K562 (cell line): Measurements from ENCODE around the gene DEPDC1B. TPM values are rescaled to one million over a fixed set of nuclear protein-coding genes. Genes with fewer than 3 reads are reported as not detected.

Experiments
- C11orf30 ChIP-seq: fragments of 450-650 bp; IDR thresholded peaks from 2 replicates; pipeline ENCODE4 v1.6.1; 2016; ENCODE audit warnings: low read depth, mild to moderate bottlenecking
- MAFG ChIP-seq: fragments of 450-650 bp; conservative IDR thresholded peaks from 2 replicates; pipeline ENCODE4 v1.6.1; 2016; ENCODE audit warnings: missing genetic modification characterization, missing compliant biosample characterization
- SMARCA4 ChIP-seq: fragments of 450-650 bp; IDR thresholded peaks from 2 replicates; pipeline ENCODE4 v1.6.1; 2016
- polyA plus RNA-seq, 8 experiments: library from polyadenylated mRNA; depleted of rRNA in 4 of 8; stranded (reverse) in 5 of 8; unstranded in 3 of 8; fragments of >200 nt; fragmentation: Nextera tagmentation in 2 of 8; fragmentation: Illumina TruSeq in 1 of 8; extraction: Ambion mirVana in 2 of 8; extraction: Trizol in 1 of 8; gene quantifications; 2 replicates each; pipeline versions ENCODE4 v1.2.1 to v1.2.3, GENCODE V29; 2011 to 2014; ENCODE audit warnings: inconsistent platforms in 1 of 8, missing spikeins in 1 of 8
- total RNA-seq, 7 experiments: library from RNA; depleted of rRNA in 6 of 7; stranded (reverse); fragments of >200 nt in 6 of 7; fragmentation: Illumina TruSeq in 2 of 7; extraction: Trizol in 2 of 7; gene quantifications; 2 replicates each; pipeline versions ENCODE4 v1.2.1 to v1.2.3, GENCODE V29; 2011 to 2021; ENCODE audit warnings: low replicate concordance in 1 of 7
- TF ChIP-seq, protein P1 (sequence below): fragments of 200-800 bp; sonication (Bioruptor generic); IDR thresholded peaks from 2 replicates; pipeline ENCODE4 v1.6.1; 2016; ENCODE audit warnings: missing genetic modification characterization, missing compliant biosample characterization
- TF ChIP-seq, protein P2 (sequence below), 2 experiments: fragments of 450-650 bp; formaldehyde crosslinking in 1 of 2; IDR thresholded peaks; 2 replicates each; pipeline versions ENCODE4 v1.4.0 to v1.6.1; 2014 to 2020; ENCODE audit warnings: mild to moderate bottlenecking in 2 of 2, borderline replicate concordance in 1 of 2, low read depth in 1 of 2

The DEPDC1B gene
- total and polyA plus RNA-seq, 9 of the 15 experiments (the other 6 are each of a cell fraction or from before 2014, with no cell fraction given), result 36.0 to 67.2 (median 44.5) TPM

DNA sequence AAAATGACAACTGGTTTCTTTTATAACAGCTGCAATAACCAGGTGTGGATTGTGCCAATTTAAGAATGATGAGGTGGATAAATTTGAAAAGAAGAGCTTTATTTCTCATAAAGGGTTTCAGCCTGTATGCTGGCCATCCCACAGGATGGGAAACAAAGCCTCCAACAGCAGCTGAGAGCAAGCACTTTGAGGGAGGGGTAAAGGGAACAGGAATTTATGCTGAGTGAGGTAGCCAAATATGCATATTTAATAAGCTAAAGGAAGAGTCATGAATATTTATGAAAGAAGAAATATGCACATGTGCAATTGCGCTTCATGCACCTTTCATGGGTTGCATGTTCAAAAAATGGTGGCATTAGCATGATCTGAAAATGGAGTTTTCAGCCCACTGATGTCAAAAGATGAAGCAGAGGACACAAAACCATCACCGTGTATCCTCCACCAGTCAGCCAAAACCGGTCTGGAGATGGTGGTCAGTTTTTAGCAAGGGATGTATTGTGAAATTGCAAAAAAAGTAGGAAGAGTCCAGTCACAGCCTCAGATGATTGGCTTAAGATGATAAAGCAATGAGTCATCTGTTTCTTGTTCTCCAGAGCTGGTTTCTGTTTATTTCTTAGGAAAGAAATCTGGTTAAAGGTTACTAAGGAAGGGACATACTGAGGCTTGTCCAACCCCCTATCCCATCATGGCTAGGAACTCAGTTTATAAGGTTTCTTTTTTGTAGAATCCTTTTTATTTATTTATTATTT, 47.9 kb downstream of the DEPDC1B start (continued):
- TF ChIP-seq, protein P1, sequence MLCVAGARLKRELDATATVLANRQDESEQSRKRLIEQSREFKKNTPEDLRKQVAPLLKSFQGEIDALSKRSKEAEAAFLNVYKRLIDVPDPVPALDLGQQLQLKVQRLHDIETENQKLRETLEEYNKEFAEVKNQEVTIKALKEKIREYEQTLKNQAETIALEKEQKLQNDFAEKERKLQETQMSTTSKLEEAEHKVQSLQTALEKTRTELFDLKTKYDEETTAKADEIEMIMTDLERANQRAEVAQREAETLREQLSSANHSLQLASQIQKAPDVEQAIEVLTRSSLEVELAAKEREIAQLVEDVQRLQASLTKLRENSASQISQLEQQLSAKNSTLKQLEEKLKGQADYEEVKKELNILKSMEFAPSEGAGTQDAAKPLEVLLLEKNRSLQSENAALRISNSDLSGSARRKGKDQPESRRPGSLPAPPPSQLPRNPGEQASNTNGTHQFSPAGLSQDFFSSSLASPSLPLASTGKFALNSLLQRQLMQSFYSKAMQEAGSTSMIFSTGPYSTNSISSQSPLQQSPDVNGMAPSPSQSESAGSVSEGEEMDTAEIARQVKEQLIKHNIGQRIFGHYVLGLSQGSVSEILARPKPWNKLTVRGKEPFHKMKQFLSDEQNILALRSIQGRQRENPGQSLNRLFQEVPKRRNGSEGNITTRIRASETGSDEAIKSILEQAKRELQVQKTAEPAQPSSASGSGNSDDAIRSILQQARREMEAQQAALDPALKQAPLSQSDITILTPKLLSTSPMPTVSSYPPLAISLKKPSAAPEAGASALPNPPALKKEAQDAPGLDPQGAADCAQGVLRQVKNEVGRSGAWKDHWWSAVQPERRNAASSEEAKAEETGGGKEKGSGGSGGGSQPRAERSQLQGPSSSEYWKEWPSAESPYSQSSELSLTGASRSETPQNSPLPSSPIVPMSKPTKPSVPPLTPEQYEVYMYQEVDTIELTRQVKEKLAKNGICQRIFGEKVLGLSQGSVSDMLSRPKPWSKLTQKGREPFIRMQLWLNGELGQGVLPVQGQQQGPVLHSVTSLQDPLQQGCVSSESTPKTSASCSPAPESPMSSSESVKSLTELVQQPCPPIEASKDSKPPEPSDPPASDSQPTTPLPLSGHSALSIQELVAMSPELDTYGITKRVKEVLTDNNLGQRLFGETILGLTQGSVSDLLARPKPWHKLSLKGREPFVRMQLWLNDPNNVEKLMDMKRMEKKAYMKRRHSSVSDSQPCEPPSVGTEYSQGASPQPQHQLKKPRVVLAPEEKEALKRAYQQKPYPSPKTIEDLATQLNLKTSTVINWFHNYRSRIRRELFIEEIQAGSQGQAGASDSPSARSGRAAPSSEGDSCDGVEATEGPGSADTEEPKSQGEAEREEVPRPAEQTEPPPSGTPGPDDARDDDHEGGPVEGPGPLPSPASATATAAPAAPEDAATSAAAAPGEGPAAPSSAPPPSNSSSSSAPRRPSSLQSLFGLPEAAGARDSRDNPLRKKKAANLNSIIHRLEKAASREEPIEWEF, result no peak
- TF ChIP-seq C11orf30 (peak; percentile 73), SMARCA4 (0 out of 2 replicates have a peak, but pooled peaks have one; percentile 18), MAFG (tag) (peak; percentile 68)
- TF ChIP-seq, protein P2, sequence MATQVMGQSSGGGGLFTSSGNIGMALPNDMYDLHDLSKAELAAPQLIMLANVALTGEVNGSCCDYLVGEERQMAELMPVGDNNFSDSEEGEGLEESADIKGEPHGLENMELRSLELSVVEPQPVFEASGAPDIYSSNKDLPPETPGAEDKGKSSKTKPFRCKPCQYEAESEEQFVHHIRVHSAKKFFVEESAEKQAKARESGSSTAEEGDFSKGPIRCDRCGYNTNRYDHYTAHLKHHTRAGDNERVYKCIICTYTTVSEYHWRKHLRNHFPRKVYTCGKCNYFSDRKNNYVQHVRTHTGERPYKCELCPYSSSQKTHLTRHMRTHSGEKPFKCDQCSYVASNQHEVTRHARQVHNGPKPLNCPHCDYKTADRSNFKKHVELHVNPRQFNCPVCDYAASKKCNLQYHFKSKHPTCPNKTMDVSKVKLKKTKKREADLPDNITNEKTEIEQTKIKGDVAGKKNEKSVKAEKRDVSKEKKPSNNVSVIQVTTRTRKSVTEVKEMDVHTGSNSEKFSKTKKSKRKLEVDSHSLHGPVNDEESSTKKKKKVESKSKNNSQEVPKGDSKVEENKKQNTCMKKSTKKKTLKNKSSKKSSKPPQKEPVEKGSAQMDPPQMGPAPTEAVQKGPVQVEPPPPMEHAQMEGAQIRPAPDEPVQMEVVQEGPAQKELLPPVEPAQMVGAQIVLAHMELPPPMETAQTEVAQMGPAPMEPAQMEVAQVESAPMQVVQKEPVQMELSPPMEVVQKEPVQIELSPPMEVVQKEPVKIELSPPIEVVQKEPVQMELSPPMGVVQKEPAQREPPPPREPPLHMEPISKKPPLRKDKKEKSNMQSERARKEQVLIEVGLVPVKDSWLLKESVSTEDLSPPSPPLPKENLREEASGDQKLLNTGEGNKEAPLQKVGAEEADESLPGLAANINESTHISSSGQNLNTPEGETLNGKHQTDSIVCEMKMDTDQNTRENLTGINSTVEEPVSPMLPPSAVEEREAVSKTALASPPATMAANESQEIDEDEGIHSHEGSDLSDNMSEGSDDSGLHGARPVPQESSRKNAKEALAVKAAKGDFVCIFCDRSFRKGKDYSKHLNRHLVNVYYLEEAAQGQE (IDR thresholded peaks at IDR 0.05; ENCODE audit: borderline replicate concordance), result 0 out of 2 replicates have a peak, but pooled peaks have one; percentile 9
- TF ChIP-seq, protein P2 (CRISPR knock-in tag; IDR thresholded peaks at IDR 0.05; ENCODE audit: low read depth), result no peak
